Fibroblast of the conjunctiva (primary cell): ENCODE data around the gene ARCN1.
A peak's percentile ranks its signal among the peaks of the same experiment; 100 is the strongest.

Experiments
- DNase-seq: peaks from one replicate; pipeline ENCODE4 v3.0.0-alpha.2; 2010; ENCODE audit warnings: low read depth

The ARCN1 gene

GRCh38 chr11:118572061-118572980 is at the start of gene ARCN1:
ARCN1 (plus strand) TSS chr11:118572409; CDS start chr11:118572548, 139 bp downstream.
- DNase-seq: peak; percentile 42

GRCh38 chr11:118522571-118523072 is 49.6 kb upstream of the ARCN1 start:
- DNase-seq: peak; percentile 6

- no peak for DNase-seq
These were observed 47.9 kb upstream of the ARCN1 start for GRCh38 chr11:118524356-118524755.

GRCh38 chr11:118524757-118525470 is 47.3 kb upstream of the ARCN1 start:
- no peak for DNase-seq

GRCh38 chr11:118526688-118527087 is 45.5 kb upstream of the ARCN1 start:
- no peak for DNase-seq

- no peak for DNase-seq
These were observed 45.1 kb upstream of the ARCN1 start, which contains the start of gene TTC36 for GRCh38 chr11:118527109-118527508. TTC36 (plus strand) TSS chr11:118527474; CDS start chr11:118527495, 21 bp downstream.

- no peak for DNase-seq
These were observed 43.7 kb upstream of the ARCN1 start for GRCh38 chr11:118528511-118528910.

- no peak for DNase-seq
These were observed 42.5 kb upstream of the ARCN1 start for GRCh38 chr11:118529584-118530175.

GRCh38 chr11:118530180-118530682 is 42.0 kb upstream of the ARCN1 start:
- no peak for DNase-seq

GRCh38 chr11:118530683-118531596 is 41.3 kb upstream of the ARCN1 start, which contains the start of gene TMEM25:
TMEM25 (plus strand) TSS chr11:118531192; CDS start chr11:118531802, 610 bp downstream.
- no peak for DNase-seq

- DNase-seq: no peak
These were observed 40.6 kb upstream of the ARCN1 start for GRCh38 chr11:118531597-118532084.

GRCh38 chr11:118532091-118532490 is 40.1 kb upstream of the ARCN1 start:
- no peak for DNase-seq

GRCh38 chr11:118532852-118533768 is 39.1 kb upstream of the ARCN1 start:
- no peak for DNase-seq

- DNase-seq: no peak
These were observed 38.2 kb upstream of the ARCN1 start for GRCh38 chr11:118533769-118534729.

GRCh38 chr11:118535261-118535660 is 36.9 kb upstream of the ARCN1 start:
- no peak for DNase-seq

GRCh38 chr11:118536726-118537125 is 35.5 kb upstream of the ARCN1 start:
- no peak for DNase-seq

GRCh38 chr11:118537409-118537980 is 34.7 kb upstream of the ARCN1 start:
- no peak for DNase-seq

- DNase-seq: no peak
These were observed 28.1 kb upstream of the ARCN1 start for GRCh38 chr11:118544010-118544646.
